ENCODE data around the gene NELL2. TPM values are rescaled to one million over a fixed set of nuclear protein-coding genes. Genes with fewer than 3 reads are reported as not detected.

NELL2 gene
- polyA plus RNA-seq, 1 of the 3 experiments (the other 2 are of a cell fraction): 0.35 TPM

DNA sequence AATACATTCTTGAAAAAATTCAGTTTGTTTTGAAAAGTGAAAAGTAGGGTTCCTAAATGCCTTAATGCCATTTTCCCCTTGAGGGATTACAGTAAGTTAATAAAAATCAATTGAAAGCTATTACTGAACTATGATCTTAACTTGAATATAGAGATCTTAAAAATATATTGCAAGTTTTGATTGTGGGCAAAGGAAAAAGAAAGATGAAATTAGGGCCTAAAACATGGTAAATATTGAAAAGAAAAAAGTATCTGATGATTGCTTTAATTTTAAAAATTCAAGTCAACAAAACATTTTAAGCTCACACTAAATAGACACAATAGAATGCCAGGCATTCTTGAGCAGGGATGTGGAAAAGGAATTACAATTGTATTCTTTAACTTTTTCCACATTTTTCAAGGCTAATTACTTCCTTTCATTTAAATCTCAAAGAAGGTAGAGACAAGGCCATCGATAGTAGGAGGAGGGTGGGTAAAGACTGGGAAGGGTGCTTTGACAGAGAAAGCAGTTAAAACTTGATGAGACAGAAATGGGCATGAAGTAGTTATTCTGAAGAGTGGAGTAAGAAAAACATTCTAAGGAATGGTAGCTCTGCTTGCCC, 294.4 kb downstream of the NELL2 start:
- Histone ChIP-seq H4K20me1 (ENCODE audit: insufficient read depth) (no peaks in the 10 kb centered on the region), H3F3A (replicated peaks; ENCODE audit: insufficient read depth) (no peaks in the 10 kb centered on the region)
- 9% methylated on average over 1 of the region's 1 CpG for WGBS (ENCODE audit: low lambda C conversion rate)

More for the DNA sequence above, 294.4 kb downstream of the NELL2 start:
- no peaks in the 10 kb centered on the region for H3K36me3 ChIP-seq (replicated peaks in 1 of 2; ENCODE audit: control insufficient read depth in 1 of 2, insufficient read depth in 2 of 2, low read length in 1 of 2)
- no peaks in the 10 kb centered on the region for H3K79me2 ChIP-seq (ENCODE audit: insufficient read depth)
- CTCF ChIA-PET: interaction anchor here (0.9 kb wide), 1 partner anchor 11 kb away, joined by 3 read pairs; no protein-coding TSS in a partner anchor
- TF ChIP-seq, protein P1, sequence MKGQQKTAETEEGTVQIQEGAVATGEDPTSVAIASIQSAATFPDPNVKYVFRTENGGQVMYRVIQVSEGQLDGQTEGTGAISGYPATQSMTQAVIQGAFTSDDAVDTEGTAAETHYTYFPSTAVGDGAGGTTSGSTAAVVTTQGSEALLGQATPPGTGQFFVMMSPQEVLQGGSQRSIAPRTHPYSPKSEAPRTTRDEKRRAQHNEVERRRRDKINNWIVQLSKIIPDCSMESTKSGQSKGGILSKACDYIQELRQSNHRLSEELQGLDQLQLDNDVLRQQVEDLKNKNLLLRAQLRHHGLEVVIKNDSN (IDR thresholded peaks at IDR 0.05; ENCODE audit: borderline replicate concordance, low read depth): no peak
- TF ChIP-seq FOXJ3 (CRISPR knock-in tag; IDR thresholded peaks at IDR 0.05) (no peak), GABPA (IDR thresholded peaks at IDR 0.05; ENCODE audit: low read depth) (no peak), FOXM1 (IDR thresholded peaks at IDR 0.05; ENCODE audit: low read depth) (no peak), GATA2 (CRISPR knock-in tag; IDR thresholded peaks at IDR 0.05) (no peak), TCF12 (IDR thresholded peaks at IDR 0.05) (no peak), TAF1 (IDR thresholded peaks at IDR 0.05; ENCODE audit: borderline replicate concordance, low read depth, low read length) (no peak), TEAD4 (IDR thresholded peaks at IDR 0.05; ENCODE audit: borderline replicate concordance, insufficient read depth) (no peak), YY1 (IDR thresholded peaks at IDR 0.05; ENCODE audit: low read depth) (no peak), RCOR1 (IDR thresholded peaks at IDR 0.05; ENCODE audit: low read length) (no peak)
- TF ChIP-seq, protein P2, sequence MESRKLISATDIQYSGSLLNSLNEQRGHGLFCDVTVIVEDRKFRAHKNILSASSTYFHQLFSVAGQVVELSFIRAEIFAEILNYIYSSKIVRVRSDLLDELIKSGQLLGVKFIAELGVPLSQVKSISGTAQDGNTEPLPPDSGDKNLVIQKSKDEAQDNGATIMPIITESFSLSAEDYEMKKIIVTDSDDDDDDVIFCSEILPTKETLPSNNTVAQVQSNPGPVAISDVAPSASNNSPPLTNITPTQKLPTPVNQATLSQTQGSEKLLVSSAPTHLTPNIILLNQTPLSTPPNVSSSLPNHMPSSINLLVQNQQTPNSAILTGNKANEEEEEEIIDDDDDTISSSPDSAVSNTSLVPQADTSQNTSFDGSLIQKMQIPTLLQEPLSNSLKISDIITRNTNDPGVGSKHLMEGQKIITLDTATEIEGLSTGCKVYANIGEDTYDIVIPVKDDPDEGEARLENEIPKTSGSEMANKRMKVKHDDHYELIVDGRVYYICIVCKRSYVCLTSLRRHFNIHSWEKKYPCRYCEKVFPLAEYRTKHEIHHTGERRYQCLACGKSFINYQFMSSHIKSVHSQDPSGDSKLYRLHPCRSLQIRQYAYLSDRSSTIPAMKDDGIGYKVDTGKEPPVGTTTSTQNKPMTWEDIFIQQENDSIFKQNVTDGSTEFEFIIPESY (IDR thresholded peaks at IDR 0.05; ENCODE audit: borderline replicate concordance, low read depth): no peak
- TF ChIP-seq, protein P3, sequence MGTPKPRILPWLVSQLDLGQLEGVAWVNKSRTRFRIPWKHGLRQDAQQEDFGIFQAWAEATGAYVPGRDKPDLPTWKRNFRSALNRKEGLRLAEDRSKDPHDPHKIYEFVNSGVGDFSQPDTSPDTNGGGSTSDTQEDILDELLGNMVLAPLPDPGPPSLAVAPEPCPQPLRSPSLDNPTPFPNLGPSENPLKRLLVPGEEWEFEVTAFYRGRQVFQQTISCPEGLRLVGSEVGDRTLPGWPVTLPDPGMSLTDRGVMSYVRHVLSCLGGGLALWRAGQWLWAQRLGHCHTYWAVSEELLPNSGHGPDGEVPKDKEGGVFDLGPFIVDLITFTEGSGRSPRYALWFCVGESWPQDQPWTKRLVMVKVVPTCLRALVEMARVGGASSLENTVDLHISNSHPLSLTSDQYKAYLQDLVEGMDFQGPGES (IDR thresholded peaks at IDR 0.05; ENCODE audit: low read depth, low read length): no peak
- TF ChIP-seq, protein P4, sequence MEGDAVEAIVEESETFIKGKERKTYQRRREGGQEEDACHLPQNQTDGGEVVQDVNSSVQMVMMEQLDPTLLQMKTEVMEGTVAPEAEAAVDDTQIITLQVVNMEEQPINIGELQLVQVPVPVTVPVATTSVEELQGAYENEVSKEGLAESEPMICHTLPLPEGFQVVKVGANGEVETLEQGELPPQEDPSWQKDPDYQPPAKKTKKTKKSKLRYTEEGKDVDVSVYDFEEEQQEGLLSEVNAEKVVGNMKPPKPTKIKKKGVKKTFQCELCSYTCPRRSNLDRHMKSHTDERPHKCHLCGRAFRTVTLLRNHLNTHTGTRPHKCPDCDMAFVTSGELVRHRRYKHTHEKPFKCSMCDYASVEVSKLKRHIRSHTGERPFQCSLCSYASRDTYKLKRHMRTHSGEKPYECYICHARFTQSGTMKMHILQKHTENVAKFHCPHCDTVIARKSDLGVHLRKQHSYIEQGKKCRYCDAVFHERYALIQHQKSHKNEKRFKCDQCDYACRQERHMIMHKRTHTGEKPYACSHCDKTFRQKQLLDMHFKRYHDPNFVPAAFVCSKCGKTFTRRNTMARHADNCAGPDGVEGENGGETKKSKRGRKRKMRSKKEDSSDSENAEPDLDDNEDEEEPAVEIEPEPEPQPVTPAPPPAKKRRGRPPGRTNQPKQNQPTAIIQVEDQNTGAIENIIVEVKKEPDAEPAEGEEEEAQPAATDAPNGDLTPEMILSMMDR (IDR thresholded peaks at IDR 0.05): no peak
- no peak overlapping the region for H3K4me3 ChIP-seq (ENCODE audit: low read depth in 2 of 2, low read length in 1 of 2)
- no peak for DNase-seq
- POLR2A ChIA-PET: no interaction called here
- H3K4me2 ChIP-seq: no peak overlapping the region
- no peaks in the 10 kb centered on the region for H3K27me3 ChIP-seq (ENCODE audit: insufficient read depth)
- H3K9me3 ChIP-seq: no peaks in the 10 kb centered on the region
- no peak overlapping the region for H2AFZ ChIP-seq (ENCODE audit: low read depth)
- H3K4me1 ChIP-seq (ENCODE audit: control insufficient read depth in 1 of 2, insufficient read depth in 2 of 2, low read depth in 1 of 2, low read length in 1 of 2): no peaks in the 10 kb centered on the region
- no peak overlapping the region for H3K27ac ChIP-seq (ENCODE audit: low read depth in 2 of 2, low read length in 1 of 2)
- no peaks in the 10 kb centered on the region; the same call in 1 of the 2 replicates for H3K9me2 ChIP-seq
- no peak overlapping the region for H3K9ac ChIP-seq

Measured in SK-N-SH (cell line).